Parathyroid adenoma (tissue), 2 donors: ENCODE data around the gene PABPN1L.

Experiments used
- H2AFZ ChIP-seq: fragments of 300-600 bp; sonication (generic); one replicate; pipeline ENCODE4 v1.7.0; 2017; ENCODE audit warnings: antibody characterized with exemption, mild to moderate bottlenecking
- H3K27ac ChIP-seq: fragments of 300-600 bp; sonication (generic); one replicate; pipeline ENCODE4 v1.7.0; 2017
- H3K27me3 ChIP-seq: fragments of 300-600 bp; sonication (generic); one replicate; pipeline ENCODE4 v1.7.0; 2017; ENCODE audit warnings: low read length; ENCODE audit not compliant: control insufficient read depth, insufficient read depth
- H3K36me3 ChIP-seq: fragments of 300-600 bp; sonication (generic); one replicate; pipeline ENCODE4 v1.7.0; 2017; ENCODE audit warnings: low read length; ENCODE audit not compliant: control insufficient read depth, insufficient read depth
- H3K4me1 ChIP-seq: fragments of 300-600 bp; sonication (generic); one replicate; pipeline ENCODE4 v1.7.0; 2017; ENCODE audit warnings: control low read depth
- H3K4me2 ChIP-seq: fragments of 300-600 bp; sonication (generic); one replicate; pipeline ENCODE4 v1.7.0; 2017; ENCODE audit warnings: low read length
- H3K4me3 ChIP-seq: fragments of 300-600 bp; sonication (generic); one replicate; pipeline ENCODE4 v1.7.0; 2017; ENCODE audit warnings: low read depth, low read length
- H3K79me2 ChIP-seq: fragments of 300-600 bp; sonication (generic); one replicate; pipeline ENCODE4 v1.7.0; 2017; ENCODE audit warnings: control low read depth
- H3K9ac ChIP-seq: fragments of 300-600 bp; sonication (generic); one replicate; pipeline ENCODE4 v1.7.0; 2017; ENCODE audit warnings: mild to moderate bottlenecking
- H3K9me3 ChIP-seq: fragments of 300-600 bp; sonication (generic); one replicate; pipeline ENCODE4 v1.7.0; 2017; ENCODE audit warnings: low read length; ENCODE audit not compliant: control insufficient read depth
- TF ChIP-seq, protein P1 (sequence below): fragments of 300-600 bp; sonication (generic); IDR thresholded peaks from one replicate; pipeline ENCODE4 v1.7.0; 2017; ENCODE audit warnings: antibody characterized with exemption, mild to moderate bottlenecking
- donor health status: primary hyperparathyroidism.

Gene PABPN1L

GRCh38 chr16:88884569-88885271, 18.3 kb upstream of the PABPN1L start:
- no peak overlapping the region for H2AFZ ChIP-seq
- H3K36me3 ChIP-seq, result no peaks in the 10 kb centered on the region
- no peak overlapping the region for H3K27ac ChIP-seq
- no peaks in the 10 kb centered on the region for H3K4me1 ChIP-seq
- H3K79me2 ChIP-seq, result no peaks in the 10 kb centered on the region
- H3K9ac ChIP-seq, result no peak overlapping the region
- no peak overlapping the region for H3K4me3 ChIP-seq
- H3K9me3 ChIP-seq, result no peaks in the 10 kb centered on the region
- H3K27me3 ChIP-seq, result no peaks in the 10 kb centered on the region
- no peak overlapping the region for H3K4me2 ChIP-seq
- TF ChIP-seq, protein P1, sequence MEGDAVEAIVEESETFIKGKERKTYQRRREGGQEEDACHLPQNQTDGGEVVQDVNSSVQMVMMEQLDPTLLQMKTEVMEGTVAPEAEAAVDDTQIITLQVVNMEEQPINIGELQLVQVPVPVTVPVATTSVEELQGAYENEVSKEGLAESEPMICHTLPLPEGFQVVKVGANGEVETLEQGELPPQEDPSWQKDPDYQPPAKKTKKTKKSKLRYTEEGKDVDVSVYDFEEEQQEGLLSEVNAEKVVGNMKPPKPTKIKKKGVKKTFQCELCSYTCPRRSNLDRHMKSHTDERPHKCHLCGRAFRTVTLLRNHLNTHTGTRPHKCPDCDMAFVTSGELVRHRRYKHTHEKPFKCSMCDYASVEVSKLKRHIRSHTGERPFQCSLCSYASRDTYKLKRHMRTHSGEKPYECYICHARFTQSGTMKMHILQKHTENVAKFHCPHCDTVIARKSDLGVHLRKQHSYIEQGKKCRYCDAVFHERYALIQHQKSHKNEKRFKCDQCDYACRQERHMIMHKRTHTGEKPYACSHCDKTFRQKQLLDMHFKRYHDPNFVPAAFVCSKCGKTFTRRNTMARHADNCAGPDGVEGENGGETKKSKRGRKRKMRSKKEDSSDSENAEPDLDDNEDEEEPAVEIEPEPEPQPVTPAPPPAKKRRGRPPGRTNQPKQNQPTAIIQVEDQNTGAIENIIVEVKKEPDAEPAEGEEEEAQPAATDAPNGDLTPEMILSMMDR, result no peak

DNA sequence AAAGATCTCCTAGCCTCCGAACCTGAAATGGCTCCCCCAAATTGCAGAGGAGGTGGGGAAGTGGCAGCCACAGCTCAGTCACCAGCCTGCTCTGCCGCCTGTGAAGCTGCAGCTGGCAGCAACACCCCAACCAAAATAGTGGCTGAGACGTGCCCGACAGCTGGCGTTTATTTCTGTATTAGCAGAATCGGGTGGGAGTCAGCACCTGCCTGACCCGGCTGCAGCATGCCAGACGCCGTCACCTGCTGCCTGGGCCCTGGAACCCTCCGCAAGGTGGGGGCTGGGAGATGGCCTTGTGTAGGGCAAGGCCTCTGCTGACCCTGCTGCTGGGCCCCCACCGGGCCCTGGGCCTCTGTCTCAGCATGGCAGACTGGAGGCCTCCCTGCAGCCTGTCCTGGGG, 17.5 kb upstream of the PABPN1L start:
- no peaks in the 10 kb centered on the region for H3K79me2 ChIP-seq
- no peak overlapping the region for H2AFZ ChIP-seq
- H3K4me3 ChIP-seq, result no peak overlapping the region
- H3K4me2 ChIP-seq, result no peak overlapping the region
- no peaks in the 10 kb centered on the region for H3K27me3 ChIP-seq
- H3K36me3 ChIP-seq, result no peaks in the 10 kb centered on the region
- no peak overlapping the region for H3K27ac ChIP-seq
- TF ChIP-seq, protein P1, result no peak
- no peak overlapping the region for H3K9ac ChIP-seq
- no peaks in the 10 kb centered on the region for H3K4me1 ChIP-seq
- H3K9me3 ChIP-seq, result no peaks in the 10 kb centered on the region

DNA sequence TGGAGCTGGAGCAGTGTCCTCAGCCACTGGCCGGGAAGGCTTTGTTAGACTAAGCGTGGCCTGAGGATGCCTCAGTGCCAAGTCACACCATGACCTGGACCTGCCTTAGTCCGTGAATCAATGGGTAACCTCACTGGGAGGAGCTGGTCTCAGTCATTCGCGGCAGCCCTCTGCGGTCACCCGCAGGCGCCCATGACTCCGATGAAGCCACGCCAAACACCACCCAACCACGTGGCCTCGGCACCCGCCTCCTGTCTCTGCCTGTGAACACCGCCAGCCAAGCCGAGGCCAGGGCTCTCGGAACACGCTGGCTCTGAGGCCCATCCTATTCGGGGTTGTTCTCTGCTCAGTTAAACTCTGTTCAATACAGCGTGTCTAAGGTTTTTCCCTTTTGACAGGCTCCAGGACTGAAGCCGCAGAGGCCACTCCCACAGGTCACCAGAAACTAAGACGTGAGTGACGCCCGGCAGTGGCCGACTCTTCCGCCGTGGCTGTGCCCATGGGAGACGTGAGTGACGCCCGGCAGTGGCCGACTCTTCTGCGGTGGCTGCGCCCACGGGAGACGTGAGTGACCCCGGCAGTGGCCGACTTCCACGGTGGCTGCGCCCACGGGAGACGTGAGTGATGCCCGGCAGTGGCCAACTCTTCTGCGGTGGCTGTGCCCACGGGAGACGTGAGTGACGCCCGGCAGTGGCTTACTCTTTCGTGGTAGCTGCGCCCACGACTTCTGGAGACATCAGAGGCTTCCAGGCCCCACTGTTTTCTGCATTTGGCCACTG, 16.8 kb upstream of the PABPN1L start:
- Histone ChIP-seq H3K4me2 (no peak overlapping the region), H3K4me1 (no peaks in the 10 kb centered on the region), H3K4me3 (no peak overlapping the region), H3K27me3 (no peaks in the 10 kb centered on the region), H3K9me3 (no peaks in the 10 kb centered on the region), H2AFZ (no peak overlapping the region), H3K27ac (no peak overlapping the region), H3K36me3 (no peaks in the 10 kb centered on the region), H3K79me2 (no peaks in the 10 kb centered on the region), H3K9ac (no peak overlapping the region)
- TF ChIP-seq, protein P1, result no peak

GRCh38 chr16:88882358-88883030, 16.0 kb upstream of the PABPN1L start:
- Histone ChIP-seq H3K27me3 (no peaks in the 10 kb centered on the region), H2AFZ (no peak overlapping the region), H3K27ac (no peak overlapping the region), H3K4me3 (no peak overlapping the region), H3K9me3 (no peaks in the 10 kb centered on the region), H3K36me3 (no peaks in the 10 kb centered on the region), H3K4me1 (no peaks in the 10 kb centered on the region), H3K4me2 (no peak overlapping the region), H3K79me2 (no peaks in the 10 kb centered on the region), H3K9ac (no peak overlapping the region)
- TF ChIP-seq, protein P1, result no peak
